Activated CD4-positive, alpha-beta T cell treated with anti-CD3 and anti-CD28 coated beads, Interleukin-2, Interleukin-6, amounts not matched to agents 100 ng/mL and 50 ng/mL, durations not matched to agents 16 hours and 8 hours (primary cell): ENCODE results near the gene ZNF580.

Experiments used
- DNase-seq: peaks from one replicate; pipeline ENCODE4 v3.0.0-alpha.2; 2020

Gene ZNF580, protein sequence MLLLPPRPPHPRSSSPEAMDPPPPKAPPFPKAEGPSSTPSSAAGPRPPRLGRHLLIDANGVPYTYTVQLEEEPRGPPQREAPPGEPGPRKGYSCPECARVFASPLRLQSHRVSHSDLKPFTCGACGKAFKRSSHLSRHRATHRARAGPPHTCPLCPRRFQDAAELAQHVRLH

DNA sequence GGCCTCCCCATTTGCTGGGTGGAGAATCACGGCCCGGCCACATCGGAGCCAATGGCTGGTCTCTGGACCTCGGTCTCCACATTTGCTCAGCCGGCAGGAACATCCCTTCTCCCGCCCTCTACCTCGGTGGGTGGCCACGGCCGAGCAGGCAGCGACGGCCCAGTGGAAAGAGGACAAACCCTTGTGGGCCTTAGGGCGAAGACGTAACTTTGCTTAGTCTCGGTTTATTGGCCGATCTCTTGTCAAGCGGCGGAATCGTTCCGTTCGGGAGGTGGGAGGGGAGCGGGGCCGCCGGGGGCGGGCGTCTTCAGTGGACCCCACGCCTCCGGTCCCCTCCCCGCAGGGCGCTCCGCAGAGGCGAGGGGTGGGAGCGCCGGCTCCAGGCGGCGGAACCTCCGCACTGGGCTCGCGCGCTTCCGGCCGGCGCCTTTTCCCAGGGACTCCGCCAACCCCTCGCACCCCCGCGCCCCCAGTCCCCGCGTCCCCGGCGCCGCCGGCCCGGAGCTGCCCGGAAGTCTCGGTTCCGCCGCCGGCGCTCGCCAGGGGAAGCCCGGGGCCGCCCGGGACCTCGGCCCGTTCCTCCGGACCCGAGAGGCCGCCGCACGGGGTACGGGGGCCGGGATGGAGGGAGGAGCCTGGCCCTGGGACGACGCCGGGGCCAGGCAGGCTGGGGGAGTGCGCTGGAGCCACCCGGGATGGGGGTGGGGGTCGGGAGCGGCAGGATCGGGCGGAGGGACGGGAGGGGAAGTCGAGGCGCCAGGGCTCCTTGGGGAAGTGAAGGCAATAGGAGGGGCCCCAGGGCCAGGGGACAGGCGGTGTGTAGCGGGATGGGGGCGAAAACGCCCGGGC is at the start of gene ZNF580:
ZNF580 (plus strand) TSS at position 426 of the 849 bp plus-strand sequence. CDS start 1,507 bp downstream, outside the sequence.
- DNase-seq: peak; percentile 80

GRCh38 chr19:55591555-55591954 is 49.2 kb upstream of the ZNF580 start:
- no peak for DNase-seq

DNA sequence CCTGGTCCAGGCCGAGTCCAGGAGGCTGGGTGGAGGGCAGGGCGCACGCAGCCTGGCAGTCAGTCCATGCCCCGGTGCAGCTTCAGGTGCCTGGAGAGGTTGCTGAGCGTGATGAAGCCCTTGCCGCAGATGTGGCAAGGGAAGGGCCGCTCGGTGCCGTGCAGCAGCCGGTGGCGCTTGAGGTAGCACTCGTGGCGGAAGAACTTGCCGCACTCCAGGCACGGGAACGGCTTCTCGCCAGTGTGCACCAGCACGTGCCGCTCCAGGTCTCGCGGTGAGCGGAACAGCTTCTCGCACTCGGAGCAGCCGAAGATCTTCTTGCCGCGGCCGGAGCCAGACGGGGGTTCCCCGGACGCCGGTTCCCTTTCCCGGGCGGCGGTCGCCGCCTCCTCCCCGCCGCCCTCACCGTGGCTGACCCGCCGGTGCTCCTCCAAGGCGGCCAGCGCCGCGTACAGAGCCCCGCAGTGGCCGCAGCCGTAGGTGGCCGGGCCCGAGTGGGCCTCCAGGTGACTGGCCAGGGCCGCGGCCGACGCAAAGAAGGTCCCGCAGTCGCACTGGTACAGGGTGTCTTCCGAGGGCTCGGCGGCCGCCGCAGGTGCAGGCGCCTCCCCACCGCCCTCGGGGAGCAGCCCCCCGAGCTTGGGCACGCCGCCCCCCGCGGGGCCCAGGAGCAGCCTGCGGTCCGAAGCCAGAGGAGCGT is 48.3 kb upstream of the ZNF580 start:
- DNase-seq: no peak

- DNase-seq: no peak
Observed at GRCh38 chr19:55593096-55593772, 47.6 kb upstream of the ZNF580 start.

GRCh38 chr19:55594996-55595545 is 45.7 kb upstream of the ZNF580 start:
- DNase-seq: no peak

GRCh38 chr19:55596304-55596703 is 44.5 kb upstream of the ZNF580 start:
- DNase-seq: no peak

DNA sequence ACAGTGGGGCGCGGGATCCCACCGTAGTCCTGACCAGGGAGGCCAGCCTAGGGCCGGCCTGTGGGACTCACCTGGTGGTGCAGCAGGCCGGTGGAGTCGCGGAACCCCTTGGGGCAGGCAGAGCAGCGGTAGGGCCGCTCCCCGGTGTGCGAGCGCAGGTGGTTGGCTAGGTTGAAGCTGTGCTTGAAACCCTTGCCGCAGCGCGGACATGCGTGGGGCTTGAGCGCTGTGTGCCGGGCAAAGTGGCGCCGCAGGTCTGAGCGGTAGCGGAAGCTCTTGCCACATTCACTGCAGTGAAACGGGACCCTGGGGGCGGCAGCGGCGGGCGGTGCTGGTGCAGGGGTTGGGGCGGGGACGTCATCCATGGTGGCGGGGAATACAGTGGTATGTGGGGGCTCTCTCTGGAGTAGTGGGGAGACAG is 43.3 kb upstream of the ZNF580 start:
- no peak for DNase-seq

DNA sequence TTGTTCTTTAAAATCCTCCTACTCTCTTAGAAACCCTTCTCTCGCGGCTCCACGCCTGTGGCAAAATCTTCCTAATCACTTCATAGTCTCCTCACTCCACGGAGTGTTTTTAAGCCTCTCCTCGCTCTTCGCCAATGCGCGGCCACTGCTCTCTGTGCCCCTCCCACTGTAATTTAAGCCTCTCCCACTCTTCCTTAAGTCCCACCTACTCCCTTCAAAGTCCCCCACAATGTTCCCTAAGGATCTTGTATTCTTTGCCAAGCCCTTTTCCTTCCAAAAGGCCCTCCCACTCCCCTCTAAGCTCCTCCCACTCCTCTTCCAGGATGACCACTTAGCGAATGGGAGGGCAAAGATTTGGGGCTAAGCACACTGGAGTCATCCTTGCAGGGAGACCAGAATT is 42.8 kb upstream of the ZNF580 start:
- no peak for DNase-seq

DNA sequence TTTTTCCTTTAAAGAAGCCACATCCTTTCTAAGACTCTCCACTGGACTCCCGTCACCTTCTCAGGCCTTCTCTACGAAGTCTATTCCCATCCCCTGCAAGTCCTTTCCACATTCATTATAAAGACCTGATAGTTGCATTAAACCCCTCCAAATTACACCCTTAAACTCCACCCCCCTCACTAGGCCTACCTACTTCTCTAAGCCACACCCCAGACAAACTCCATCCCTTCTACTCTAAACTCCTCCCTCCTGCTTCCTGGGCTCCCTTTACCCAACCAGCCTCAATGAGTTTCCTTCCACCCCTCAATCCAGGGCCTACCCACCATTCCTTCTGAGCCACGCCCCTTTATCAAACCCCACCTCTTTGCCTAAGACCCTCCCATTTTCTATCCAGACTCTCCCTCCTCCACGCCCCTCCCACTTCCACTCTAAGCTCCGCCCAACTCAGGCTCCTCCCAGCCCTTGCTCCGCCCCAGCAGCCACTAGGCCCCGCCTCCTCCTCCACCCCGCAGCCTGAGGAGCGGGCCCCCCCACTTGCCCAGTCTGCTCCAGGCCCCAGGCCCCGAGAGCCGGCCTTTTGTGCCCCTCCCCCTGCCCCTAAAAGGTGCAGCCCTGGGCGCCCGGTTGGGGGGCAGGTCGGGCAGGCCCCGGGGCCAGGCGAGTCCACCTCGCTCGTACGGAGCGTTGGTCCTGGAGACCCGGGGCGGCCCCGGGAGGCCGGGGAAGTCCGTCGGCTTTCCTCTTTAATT is 41.9 kb upstream of the ZNF580 start:
- DNase-seq: peak; percentile 98

DNA sequence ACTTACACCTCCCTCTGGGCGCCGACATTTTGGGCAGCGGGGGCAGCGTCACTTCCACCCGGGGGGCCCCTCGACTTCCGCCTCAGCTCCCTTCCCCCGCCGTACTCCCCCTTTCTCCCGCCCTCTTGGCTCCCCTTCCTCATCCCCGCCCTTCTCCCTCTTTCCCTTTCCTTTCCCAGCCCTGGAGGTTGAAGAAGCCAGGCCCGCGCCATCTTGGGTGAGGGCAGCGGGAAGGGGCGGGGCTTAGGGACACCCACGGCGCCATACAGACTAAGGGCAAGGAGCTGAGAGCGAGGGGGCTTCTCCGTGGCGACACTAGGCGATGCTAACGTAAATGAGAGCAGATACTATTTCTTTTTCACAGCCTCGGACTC is 41.3 kb upstream of the ZNF580 start, which contains the start of gene FIZ1:
FIZ1 (minus strand) TSS at position 50 of the 374 bp plus-strand sequence. CDS start 1,652 bp downstream, outside the sequence.
- peak; percentile 99 for DNase-seq

DNA sequence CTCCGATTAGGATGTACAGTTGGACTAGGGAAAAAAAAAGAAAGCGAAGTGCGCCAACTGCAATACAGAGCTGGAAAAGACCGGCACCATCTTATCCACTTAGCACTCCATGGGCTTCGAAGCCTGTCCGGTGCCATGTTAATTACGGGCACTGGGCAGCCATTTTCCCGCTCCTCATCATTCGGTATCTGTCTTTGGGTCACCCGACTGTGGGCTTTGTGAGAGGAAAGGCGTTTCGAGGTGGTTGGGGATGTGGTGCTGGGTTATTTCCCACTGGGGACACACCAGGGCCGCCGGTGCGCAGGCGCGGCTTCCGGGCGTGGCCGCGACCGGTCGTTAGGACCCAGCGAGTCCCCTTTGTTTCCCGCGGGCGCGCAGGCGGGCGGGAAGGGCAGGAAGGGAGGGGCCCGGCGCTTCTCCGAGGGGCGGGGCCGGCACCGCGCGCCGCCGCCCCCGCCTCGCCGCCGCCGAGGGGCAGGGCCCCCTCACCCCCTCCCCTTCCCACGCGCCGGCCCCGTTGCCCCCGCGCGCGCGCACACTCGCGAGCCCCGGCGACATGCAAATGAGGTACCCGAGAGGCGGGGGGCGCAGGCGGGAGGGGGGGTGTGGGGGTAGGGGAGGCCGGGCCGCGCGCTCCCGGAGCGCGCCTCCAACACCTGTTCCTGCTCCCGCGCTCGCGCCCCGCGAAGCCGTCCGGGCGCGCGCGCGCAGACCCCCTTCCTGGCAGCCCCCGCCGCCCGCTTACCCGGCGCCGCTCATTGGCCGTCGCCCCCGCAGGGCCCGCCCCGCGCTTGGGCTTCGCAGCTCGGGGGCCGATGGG is 40.8 kb upstream of the ZNF580 start, which contains the start of gene ZNF524:
ZNF524 (plus strand) TSS at position 447 of the 820 bp plus-strand sequence. CDS start 1,825 bp downstream, outside the sequence.
- DNase-seq: peak; percentile 92

GRCh38 chr19:55600662-55601028 is 40.2 kb upstream of the ZNF580 start:
- DNase-seq: no peak

GRCh38 chr19:55601084-55601483 is 39.7 kb upstream of the ZNF580 start:
- no peak for DNase-seq

GRCh38 chr19:55602104-55603001 is 38.4 kb upstream of the ZNF580 start:
- no peak for DNase-seq

DNA sequence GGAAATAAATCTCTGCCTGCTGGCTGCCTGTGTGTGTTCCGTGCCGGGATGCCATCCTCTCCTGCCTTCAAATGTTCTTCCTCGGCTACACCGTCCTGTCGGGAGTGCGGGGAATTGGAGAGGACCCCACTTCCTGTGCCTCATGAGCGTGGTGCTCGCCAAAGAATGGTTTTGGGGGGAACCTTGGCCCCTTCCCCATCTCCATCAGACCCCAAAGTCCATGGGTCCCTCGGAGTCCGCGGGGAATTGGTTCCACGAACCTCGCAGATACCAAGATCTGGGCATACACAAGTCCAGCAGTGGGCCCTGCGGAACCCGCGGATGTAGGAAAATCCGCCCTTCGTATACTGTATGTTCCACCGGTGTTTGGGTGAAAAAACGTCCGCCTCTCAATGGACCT is 37.7 kb upstream of the ZNF580 start:
- DNase-seq: no peak

GRCh38 chr19:55603581-55604292 is 37.1 kb upstream of the ZNF580 start:
- no peak for DNase-seq

DNA sequence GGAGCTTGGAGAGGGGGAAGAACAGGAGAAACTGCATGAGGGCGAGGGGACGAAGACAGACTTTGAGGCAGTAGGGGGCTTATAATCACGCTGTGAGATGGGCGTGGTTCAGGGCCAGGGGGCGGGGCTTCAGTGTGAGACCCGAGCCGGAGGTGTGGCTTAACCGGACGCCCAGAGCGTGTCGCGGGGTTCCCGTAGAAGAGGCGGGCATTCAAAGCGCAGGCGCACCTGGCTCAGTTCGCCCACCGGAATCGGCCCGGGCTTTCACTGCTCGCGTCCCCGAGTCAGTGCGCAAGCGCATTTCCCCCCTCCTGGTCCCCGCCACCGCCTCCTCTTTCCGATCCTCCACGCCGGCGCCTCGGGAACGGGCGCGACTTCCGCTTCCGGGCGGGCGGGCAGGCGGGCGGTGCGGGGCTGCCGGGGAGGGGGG is 35.6 kb upstream of the ZNF580 start:
- peak; percentile 99 for DNase-seq

DNA sequence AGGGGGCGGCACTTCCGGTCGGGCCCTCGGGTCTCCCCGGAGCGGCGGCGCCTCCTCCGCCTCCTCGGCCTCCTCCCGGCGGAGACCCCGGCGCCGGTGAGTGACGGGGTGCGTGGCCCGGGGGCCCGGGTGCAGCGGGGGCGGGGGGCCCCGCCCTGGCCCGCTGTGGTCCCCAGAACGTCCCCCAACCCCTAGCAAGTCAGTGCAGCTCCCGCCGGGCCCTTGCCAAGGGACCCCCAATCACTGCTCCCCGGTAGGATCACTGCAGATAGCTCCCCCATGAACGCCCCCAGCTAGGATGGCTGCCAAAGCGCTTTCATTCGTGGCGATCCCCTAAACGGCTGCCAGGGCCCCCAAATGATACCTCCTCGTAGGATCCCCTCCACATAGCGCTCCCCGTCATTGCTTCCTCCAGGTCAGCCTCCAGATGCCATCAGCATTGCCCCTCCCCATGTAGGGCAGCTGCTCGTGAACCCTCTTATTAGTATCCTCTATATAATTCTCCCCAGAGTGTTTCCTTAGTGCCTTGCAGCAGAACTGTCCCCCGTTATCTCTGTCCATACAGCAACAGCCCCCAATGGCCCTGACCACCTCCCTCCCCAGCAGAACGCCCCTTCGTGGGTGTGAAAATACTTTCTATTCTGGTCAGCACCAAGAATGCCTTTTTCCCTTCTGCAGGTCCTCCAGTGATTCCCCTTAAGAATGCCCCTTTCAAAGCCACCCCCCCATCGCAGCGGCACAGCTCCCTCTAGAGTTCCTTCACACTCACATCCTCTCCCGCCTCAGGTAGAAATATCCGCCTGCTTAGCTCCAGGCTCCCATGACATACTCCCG is 34.9 kb upstream of the ZNF580 start, which contains the start of gene ZNF865:
ZNF865 (plus strand) TSS at position 11 of the 834 bp plus-strand sequence. CDS start 7,972 bp downstream, outside the sequence.
- peak; percentile 80 for DNase-seq
